ENCODE data around the gene MICB.
"Not testable (repeated sequence)": the region's sequence is repeated elsewhere in the genome, so short reads cannot be mapped to it uniquely, and the experiment has no call there.

The MICB gene

GRCh38 chr6:31497531-31498476 is at the start of gene MICB:
Gene MICB (plus strand): TSS chr6:31498145. CDS start chr6:31498194, 49 bp downstream.
- TF ChIP-seq CTCF (IDR thresholded peaks at IDR 0.05; ENCODE audit: borderline replicate concordance, insufficient read depth, low read depth, low read length), result no peak
- H3K4me3 ChIP-seq (ENCODE audit: low read depth, low read length), result peak within 1 kb of the TSS; percentile 56

- TF ChIP-seq CTCF (IDR thresholded peaks at IDR 0.05; ENCODE audit: borderline replicate concordance, insufficient read depth, low read depth, low read length), result no peak
Observed at GRCh38 chr6:31450751-31451150, 47.2 kb upstream of the MICB start.

GRCh38 chr6:31452859-31453258 is 45.1 kb upstream of the MICB start:
- no peak for TF ChIP-seq CTCF (IDR thresholded peaks at IDR 0.05; ENCODE audit: borderline replicate concordance, insufficient read depth, low read depth, low read length)
- no peak overlapping the region for H3K4me3 ChIP-seq (ENCODE audit: low read depth, low read length)

More at GRCh38 chr6:31450751-31451150, 47.2 kb upstream of the MICB start:
- no peak overlapping the region for H3K4me3 ChIP-seq (ENCODE audit: low read depth, low read length)

GRCh38 chr6:31453259-31453658 is 44.7 kb upstream of the MICB start:
- H3K4me3 ChIP-seq (ENCODE audit: low read depth, low read length), result no peak overlapping the region
- no peak for TF ChIP-seq CTCF (IDR thresholded peaks at IDR 0.05; ENCODE audit: borderline replicate concordance, insufficient read depth, low read depth, low read length)

GRCh38 chr6:31459864-31460263 is 38.1 kb upstream of the MICB start:
- H3K4me3 ChIP-seq (ENCODE audit: low read depth, low read length), result not testable (repeated sequence)

GRCh38 chr6:31460361-31461025 is 37.5 kb upstream of the MICB start:
- TF ChIP-seq CTCF (IDR thresholded peaks at IDR 0.05; ENCODE audit: borderline replicate concordance, insufficient read depth, low read depth, low read length), result no peak
- H3K4me3 ChIP-seq (ENCODE audit: low read depth, low read length), result no peak overlapping the region

- no peak for TF ChIP-seq CTCF (IDR thresholded peaks at IDR 0.05; ENCODE audit: borderline replicate concordance, insufficient read depth, low read depth, low read length)
- peak overlapping the region; percentile 65 for H3K4me3 ChIP-seq (ENCODE audit: low read depth, low read length)
Observed at GRCh38 chr6:31462026-31462963, 35.6 kb upstream of the MICB start.

Data from GM12875 (cell line).